ENCODE measurements around the gene KATNBL1. TPM values are rescaled to one million over a fixed set of nuclear protein-coding genes. Genes with fewer than 3 reads are reported as not detected.

KATNBL1 gene
- total RNA-seq, 1 experiment from 2014 or later, result 25.9 TPM

DNA sequence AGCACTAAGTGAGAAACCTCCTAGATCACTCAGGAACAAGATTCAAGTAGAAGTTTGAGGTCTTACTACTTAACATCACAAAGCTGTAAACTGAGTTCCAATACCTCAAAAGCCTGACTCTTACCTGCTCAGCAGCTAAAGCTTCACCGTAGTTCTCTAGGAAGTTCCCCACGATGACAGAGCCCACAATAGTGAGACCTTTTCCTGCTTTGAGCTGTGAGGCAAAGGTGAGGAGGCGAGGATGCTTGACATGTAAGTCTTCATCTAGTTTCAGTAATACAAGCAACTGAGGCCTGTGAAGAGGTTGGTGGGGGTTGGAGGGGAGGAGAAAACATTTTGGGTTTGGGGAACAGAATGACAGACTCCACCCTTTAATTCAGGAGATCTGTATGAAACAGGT is 30.6 kb upstream of the KATNBL1 start:
- no TSS peak for BruUV-seq (replicated peaks)
- Mint-ChIP-seq H3K36me3 (ENCODE audit: insufficient read depth, unreplicated experiment) (no peaks in the 10 kb centered on the region), H3K9me3 (ENCODE audit: unreplicated experiment) (no peaks in the 10 kb centered on the region), H3K4me1 (ENCODE audit: low read depth, unreplicated experiment) (no peaks in the 10 kb centered on the region), H3K27ac (ENCODE audit: unreplicated experiment) (no peak overlapping the region), H3K4me3 (ENCODE audit: unreplicated experiment) (no peak overlapping the region), H3K27me3 (ENCODE audit: insufficient read depth, unreplicated experiment) (no peaks in the 10 kb centered on the region)
- ChIA-PET POLR2A (no interaction called here), CTCF (interaction anchor here (1.0 kb wide), 1 partner anchor 127 kb away, joined by 5 read pairs; the partner anchor contains the start of gene LPCAT4)
- TF ChIP-seq, protein P1, sequence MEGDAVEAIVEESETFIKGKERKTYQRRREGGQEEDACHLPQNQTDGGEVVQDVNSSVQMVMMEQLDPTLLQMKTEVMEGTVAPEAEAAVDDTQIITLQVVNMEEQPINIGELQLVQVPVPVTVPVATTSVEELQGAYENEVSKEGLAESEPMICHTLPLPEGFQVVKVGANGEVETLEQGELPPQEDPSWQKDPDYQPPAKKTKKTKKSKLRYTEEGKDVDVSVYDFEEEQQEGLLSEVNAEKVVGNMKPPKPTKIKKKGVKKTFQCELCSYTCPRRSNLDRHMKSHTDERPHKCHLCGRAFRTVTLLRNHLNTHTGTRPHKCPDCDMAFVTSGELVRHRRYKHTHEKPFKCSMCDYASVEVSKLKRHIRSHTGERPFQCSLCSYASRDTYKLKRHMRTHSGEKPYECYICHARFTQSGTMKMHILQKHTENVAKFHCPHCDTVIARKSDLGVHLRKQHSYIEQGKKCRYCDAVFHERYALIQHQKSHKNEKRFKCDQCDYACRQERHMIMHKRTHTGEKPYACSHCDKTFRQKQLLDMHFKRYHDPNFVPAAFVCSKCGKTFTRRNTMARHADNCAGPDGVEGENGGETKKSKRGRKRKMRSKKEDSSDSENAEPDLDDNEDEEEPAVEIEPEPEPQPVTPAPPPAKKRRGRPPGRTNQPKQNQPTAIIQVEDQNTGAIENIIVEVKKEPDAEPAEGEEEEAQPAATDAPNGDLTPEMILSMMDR (IDR thresholded peaks at IDR 0.05; ENCODE audit: insufficient read depth in 1 of 2, low read depth in 1 of 2, low read length in 1 of 2, severe bottlenecking in 1 of 2, unreplicated experiment in 1 of 2), result no peak
- H3K4me3 ChIP-seq (ENCODE audit: low read depth, low read length), result no peak overlapping the region
- H3K9me3 ChIP-seq, result no peaks in the 10 kb centered on the region; the same call in 1 of the 2 replicates
- H3K4me1 ChIP-seq, result 0 out of 2 replicates have a peak, but pooled peaks cover 5% of the 10 kb centered on the region
- no peak for DNase-seq
- no peaks in the 10 kb centered on the region for H3K36me3 ChIP-seq (ENCODE audit: control insufficient read depth, insufficient read depth, low read length)
- intact Hi-C loops (cut with micrococcal nuclease; ENCODE audit: unreplicated experiment), result no loop called here
- no peaks in the 10 kb centered on the region for H3K27me3 ChIP-seq (replicated peaks; ENCODE audit: control insufficient read depth, insufficient read depth, low read length)

DNA sequence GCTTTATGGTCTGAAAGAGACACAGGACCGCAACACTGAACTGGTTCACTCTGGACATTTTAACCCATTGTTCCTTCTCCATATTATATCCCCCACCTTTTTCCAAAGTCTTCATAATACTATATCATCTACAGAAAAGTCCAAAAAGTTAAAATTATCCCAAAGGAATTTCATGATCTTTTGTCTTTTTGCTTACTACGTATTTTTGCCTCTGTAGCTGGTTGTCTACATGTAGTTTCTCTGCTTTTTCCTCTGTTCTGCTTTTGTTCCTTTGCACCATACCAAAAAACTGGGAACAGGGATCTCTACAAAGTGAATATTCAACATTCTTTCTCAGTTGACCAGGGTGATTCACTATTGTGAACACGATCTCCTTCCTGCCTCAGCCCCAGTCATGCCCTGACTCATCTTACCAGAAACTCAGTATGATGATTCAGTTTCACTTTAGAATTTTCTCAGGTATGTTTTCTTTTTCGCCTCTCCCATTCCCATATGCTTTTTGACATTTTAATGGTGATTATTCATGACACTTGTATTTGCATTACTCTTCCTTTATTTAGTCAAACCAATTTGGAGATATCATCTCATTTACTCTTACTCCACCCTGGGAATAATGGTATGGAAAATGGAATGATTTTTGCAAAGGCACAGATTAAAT is 29.4 kb upstream of the KATNBL1 start:
- TF ChIP-seq, protein P1 (IDR thresholded peaks at IDR 0.05; ENCODE audit: insufficient read depth in 1 of 2, low read depth in 1 of 2, low read length in 1 of 2, severe bottlenecking in 1 of 2, unreplicated experiment in 1 of 2), result no peak
- H3K27ac Mint-ChIP-seq (ENCODE audit: unreplicated experiment), result no peak overlapping the region
- ChIA-PET POLR2A (no interaction called here), CTCF (no interaction called here)
- Histone ChIP-seq H3K9me3 (no peaks in the 10 kb centered on the region; the same call in 1 of the 2 replicates), H3K36me3 (ENCODE audit: control insufficient read depth, insufficient read depth, low read length) (no peaks in the 10 kb centered on the region), H3K27me3 (replicated peaks; ENCODE audit: control insufficient read depth, insufficient read depth, low read length) (no peaks in the 10 kb centered on the region), H3K4me1 (0 out of 2 replicates have a peak, but pooled peaks cover 5% of the 10 kb centered on the region), H3K4me3 (ENCODE audit: low read depth, low read length) (no peak overlapping the region)
- H3K36me3 Mint-ChIP-seq (ENCODE audit: insufficient read depth, unreplicated experiment), result no peaks in the 10 kb centered on the region
- no TSS peak for BruUV-seq (replicated peaks)
- H3K4me1 Mint-ChIP-seq (ENCODE audit: low read depth, unreplicated experiment), result no peaks in the 10 kb centered on the region
- no peak overlapping the region for H3K4me3 Mint-ChIP-seq (ENCODE audit: unreplicated experiment)
- H3K9me3 Mint-ChIP-seq (ENCODE audit: unreplicated experiment), result no peaks in the 10 kb centered on the region
- intact Hi-C loops (cut with micrococcal nuclease; ENCODE audit: unreplicated experiment), result no loop called here
- no peak for DNase-seq
- H3K27me3 Mint-ChIP-seq (ENCODE audit: insufficient read depth, unreplicated experiment), result no peaks in the 10 kb centered on the region

DNA sequence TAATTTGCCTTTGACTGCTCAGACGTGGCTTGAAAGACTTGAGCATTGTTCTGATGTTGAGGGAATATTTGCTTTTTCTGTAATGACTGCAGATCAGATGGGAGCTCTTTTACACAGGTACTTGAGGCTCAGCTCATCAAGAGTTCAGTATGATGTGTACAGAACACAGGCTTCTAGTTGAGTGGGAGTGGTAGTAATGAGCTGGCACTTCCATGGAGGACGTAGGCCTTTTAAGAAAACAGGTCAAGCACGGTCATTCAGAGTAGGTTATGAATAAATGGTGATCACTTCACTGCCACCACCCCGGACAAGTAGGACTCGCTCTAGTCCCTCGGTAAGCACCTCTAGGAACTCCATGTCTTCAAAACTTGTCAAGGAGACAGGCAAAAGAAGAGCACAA is 23.7 kb upstream of the KATNBL1 start:
- H3K27me3 Mint-ChIP-seq (ENCODE audit: insufficient read depth, unreplicated experiment), result no peaks in the 10 kb centered on the region
- Histone ChIP-seq H3K9me3 (no peaks in the 10 kb centered on the region), H3K36me3 (ENCODE audit: control insufficient read depth, insufficient read depth, low read length) (no peaks in the 10 kb centered on the region), H3K4me1 (no peaks in the 10 kb centered on the region), H3K27me3 (replicated peaks; ENCODE audit: control insufficient read depth, insufficient read depth, low read length) (no peaks in the 10 kb centered on the region), H3K4me3 (ENCODE audit: low read depth, low read length) (no peak overlapping the region)
- BruUV-seq (replicated peaks), result no TSS peak
- no peak for DNase-seq
- H3K9me3 Mint-ChIP-seq (ENCODE audit: unreplicated experiment), result no peaks in the 10 kb centered on the region
- ChIA-PET CTCF (no interaction called here), POLR2A (no interaction called here)
- H3K4me3 Mint-ChIP-seq (ENCODE audit: unreplicated experiment), result no peak overlapping the region
- peaks cover 14% of the 10 kb centered on the region for H3K36me3 Mint-ChIP-seq (ENCODE audit: insufficient read depth, unreplicated experiment)
- no peak overlapping the region for H3K27ac Mint-ChIP-seq (ENCODE audit: unreplicated experiment)
- intact Hi-C loops (cut with micrococcal nuclease; ENCODE audit: unreplicated experiment), result no loop called here
- no peaks in the 10 kb centered on the region for H3K4me1 Mint-ChIP-seq (ENCODE audit: low read depth, unreplicated experiment)
- TF ChIP-seq, protein P1 (IDR thresholded peaks at IDR 0.05; ENCODE audit: insufficient read depth in 1 of 2, low read depth in 1 of 2, low read length in 1 of 2, severe bottlenecking in 1 of 2, unreplicated experiment in 1 of 2), result no peak

All from Caco-2 (cell line).